Measurements from ENCODE around the gene C16orf78. TPM values are rescaled to one million over a fixed set of nuclear protein-coding genes. Genes with fewer than 3 reads are reported as not detected.

C16orf78 gene
- total RNA-seq, 1 experiment from 2014 or later, result not detected

GRCh38 chr16:49369651-49370611 lies 3.7 kb upstream of the C16orf78 start (continued):
- TF ChIP-seq ATF6 (CRISPR knock-in tag; IDR thresholded peaks at IDR 0.05) (no peak), ZNF232 (CRISPR knock-in tag; IDR thresholded peaks at IDR 0.05) (no peak), PRRX2 (CRISPR knock-in tag; IDR thresholded peaks at IDR 0.05) (no peak), ZSCAN18 (CRISPR knock-in tag; IDR thresholded peaks at IDR 0.05) (no peak)

GRCh38 chr16:49376206-49376605 lies 2.6 kb downstream of the C16orf78 start:
- POLR2A ChIA-PET, result no interaction called here
- CTCF ChIA-PET, result interaction anchor here (0.9 kb wide), 1 partner anchor 32 kb away, joined by 3 read pairs; no protein-coding TSS in a partner anchor
- Mint-ChIP-seq H3K27ac (no peak overlapping the region), H3K4me1 (peaks cover 28% of the 10 kb centered on the region), H3K4me3 (no peak overlapping the region), H3K36me3 (no peaks in the 10 kb centered on the region), H3K27me3 (ENCODE audit: low read depth) (peaks cover 26% of the 10 kb centered on the region), H3K9me3 (peaks cover 8% of the 10 kb centered on the region; the same call in 1 of the 2 replicates)
- DNase-seq (ENCODE audit: low spot score) (no peak), ATAC-seq (no peak)
- no peak for TF ChIP-seq FOXP4 (CRISPR knock-in tag; IDR thresholded peaks at IDR 0.05)
- TF ChIP-seq MAX (CRISPR knock-in tag; IDR thresholded peaks at IDR 0.05), result no peak
- TF ChIP-seq ZBTB21 (CRISPR knock-in tag; IDR thresholded peaks at IDR 0.05; ENCODE audit: borderline replicate concordance), result no peak
- TF ChIP-seq CTCF (IDR thresholded peaks at IDR 0.05), result no peak
- no peak for TF ChIP-seq TEAD1 (CRISPR knock-in tag; IDR thresholded peaks at IDR 0.05)
- TF ChIP-seq CREB1 (CRISPR knock-in tag; IDR thresholded peaks at IDR 0.05), result no peak
- TF ChIP-seq ATF1 (CRISPR knock-in tag; IDR thresholded peaks at IDR 0.05), result no peak
- no peak for TF ChIP-seq ZNF396 (CRISPR knock-in tag; IDR thresholded peaks at IDR 0.05; ENCODE audit: borderline replicate concordance)
- TF ChIP-seq SOX15 (CRISPR knock-in tag; IDR thresholded peaks at IDR 0.05), result no peak
- TF ChIP-seq NFE2L1 (CRISPR knock-in tag; IDR thresholded peaks at IDR 0.05), result no peak
- TF ChIP-seq TCF7 (CRISPR knock-in tag; IDR thresholded peaks at IDR 0.05; ENCODE audit: low read depth), result no peak
- no peak for TF ChIP-seq CBFB (CRISPR knock-in tag; IDR thresholded peaks at IDR 0.05; ENCODE audit: low read depth)
- no peak for TF ChIP-seq ATF3 (CRISPR knock-in tag; conservative IDR thresholded peaks at IDR 0.05)
- no peak for TF ChIP-seq ZNF232 (CRISPR knock-in tag; IDR thresholded peaks at IDR 0.05)
- TF ChIP-seq NR1H2 (CRISPR knock-in tag; IDR thresholded peaks at IDR 0.05), result no peak
- TF ChIP-seq EMX1 (CRISPR knock-in tag; IDR thresholded peaks at IDR 0.05), result no peak

Data from WTC11 (cell line).